CD14-positive monocyte (primary cell): ENCODE measurements around the gene GPER1. TPM values are rescaled to one million over a fixed set of nuclear protein-coding genes. Genes with fewer than 3 reads are reported as not detected.

Experiments used
- DNase-seq, 3 donors: peaks; one replicate each; pipeline ENCODE4 v3.0.0-alpha.2; 2011 to 2022
- H2AFZ ChIP-seq: 2 replicates; pipeline ENCODE4 v1.6.0; 2012; ENCODE audit warnings: mild to moderate bottlenecking, low read depth, low read length, inconsistent platforms; ENCODE audit not compliant: insufficient read depth, poor library complexity, severe bottlenecking
- H3K27ac ChIP-seq, 2 donors: 1 replicate in 1 of 2; 2 replicates in 1 of 2; pipeline ENCODE4 v1.5.1; 2012 to 2013; ENCODE audit warnings: low read length in 2 of 2, control low read depth in 1 of 2, inconsistent platforms in 1 of 2, low read depth in 1 of 2, mild to moderate bottlenecking in 1 of 2
- H3K27me3 ChIP-seq, 2 donors: one replicate each; pipeline versions ENCODE4 v1.6.0 to v1.6.1; 2011 to 2013; ENCODE audit warnings: low read length in 2 of 2; ENCODE audit not compliant: control insufficient read depth in 2 of 2, insufficient read depth in 2 of 2
- H3K36me3 ChIP-seq, 2 donors: replicated peaks in 1 of 2; 1 replicate in 1 of 2; 2 replicates in 1 of 2; pipeline versions ENCODE4 v1.5.1 to v1.6.1; 2012 to 2013; ENCODE audit warnings: low read length in 2 of 2, control low read depth in 1 of 2, inconsistent platforms in 1 of 2, mild to moderate bottlenecking in 1 of 2; ENCODE audit not compliant: insufficient read depth in 2 of 2, control insufficient read depth in 1 of 2
- H3K4me1 ChIP-seq, 2 donors: 1 replicate in 1 of 2; 2 replicates in 1 of 2; pipeline versions ENCODE4 v1.5.1 to v1.6.1; 2012 to 2013; ENCODE audit warnings: low read length in 2 of 2, control low read depth in 1 of 2, inconsistent platforms in 1 of 2, mild to moderate bottlenecking in 1 of 2, moderate library complexity in 1 of 2; ENCODE audit not compliant: insufficient read depth in 2 of 2, control insufficient read depth in 1 of 2
- H3K4me2 ChIP-seq: replicated peaks from 2 replicates; pipeline ENCODE3; 2012; ENCODE audit warnings: low read length, moderate library complexity, mild to moderate bottlenecking; ENCODE audit not compliant: poor library complexity, severe bottlenecking; ENCODE audit errors: extremely low read depth
- H3K4me3 ChIP-seq, 3 experiments: fragments of 200-600 bp in 1 of 3; sonication (generic) in 1 of 3; replicated peaks in 1 of 3; 1 replicate in 2 of 3; 2 replicates in 1 of 3; pipeline ENCODE4 v1.5.1; 2011 to 2013; ENCODE audit warnings: low read length in 3 of 3, mild to moderate bottlenecking in 3 of 3, control low read depth in 2 of 3, low read depth in 2 of 3, inconsistent platforms in 1 of 3, moderate library complexity in 1 of 3
- H3K79me2 ChIP-seq: 2 replicates; pipeline ENCODE4 v1.6.0; 2012; ENCODE audit warnings: mild to moderate bottlenecking, control low read depth, inconsistent platforms, low read length, moderate library complexity; ENCODE audit not compliant: insufficient read depth
- H3K9ac ChIP-seq: 2 replicates; pipeline ENCODE4 v1.6.0; 2017; ENCODE audit warnings: low read length, mild to moderate bottlenecking; ENCODE audit not compliant: insufficient read depth, poor library complexity, severe bottlenecking
- H3K9me3 ChIP-seq, 2 donors: replicated peaks in 1 of 2; 1 replicate in 1 of 2; 2 replicates in 1 of 2; pipeline versions ENCODE4 v1.5.1 to v1.6.1; 2012 to 2013; ENCODE audit warnings: low read length in 2 of 2, control low read depth in 1 of 2; ENCODE audit not compliant: control insufficient read depth in 1 of 2, insufficient read depth in 1 of 2
- H4K20me1 ChIP-seq: 2 replicates; pipeline ENCODE4 v1.6.0; 2012; ENCODE audit warnings: mild to moderate bottlenecking, low read length, control low read depth, moderate library complexity; ENCODE audit not compliant: insufficient read depth
- H3K27ac Mint-ChIP-seq, 7 donors: one replicate each; pipeline ENCODE4 v1.8.0; 2020; ENCODE audit warnings: mild to moderate bottlenecking in 7 of 7, mixed read lengths in 7 of 7, moderate library complexity in 6 of 7, inconsistent platforms in 2 of 7
- H3K27me3 Mint-ChIP-seq, 3 donors: one replicate each; pipeline ENCODE4 v1.8.0; 2021 to 2022; ENCODE audit warnings: low read depth in 3 of 3, mild to moderate bottlenecking in 3 of 3, mixed read lengths in 3 of 3, moderate library complexity in 3 of 3, inconsistent platforms in 1 of 3
- H3K36me3 Mint-ChIP-seq, 2 donors: one replicate each; pipeline ENCODE4 v1.8.0; 2020; ENCODE audit warnings: mixed read lengths in 2 of 2, inconsistent platforms in 1 of 2, mild to moderate bottlenecking in 1 of 2
- H3K4me1 Mint-ChIP-seq: one replicate; pipeline ENCODE4 v1.8.0; 2020; ENCODE audit warnings: mild to moderate bottlenecking, mixed read lengths
- H3K4me3 Mint-ChIP-seq, 2 donors: one replicate each; pipeline ENCODE4 v1.8.0; 2020; ENCODE audit warnings: mild to moderate bottlenecking in 2 of 2, mixed read lengths in 2 of 2, moderate library complexity in 1 of 2
- H3K9me3 Mint-ChIP-seq, 7 donors: one replicate each; pipeline ENCODE4 v1.8.0; 2020 to 2022; ENCODE audit warnings: mixed read lengths in 7 of 7, mild to moderate bottlenecking in 6 of 7, moderate library complexity in 6 of 7, inconsistent platforms in 2 of 7
- CTCF ChIP-seq: fragments of 200-600 bp; IDR thresholded peaks from one replicate; pipeline ENCODE4 v1.8.0; 2022; ENCODE audit warnings: antibody characterized with exemption, mild to moderate bottlenecking
- WGBS: methylation state at CpG from one replicate; pipeline ENCODE4 v1.1.5; 2013; ENCODE audit warnings: missing lambda C conversion rate; ENCODE audit not compliant: insufficient coverage; 5-methylcytosine and 5-hydroxymethylcytosine counted together
- intact Hi-C, 2 donors: fragments of 100-400 bp; cut with micrococcal nuclease; formaldehyde crosslinking; loops; one replicate each; pipeline versions ENCODE4 v1.15.0 to v1.15.1; 2023
- polyA plus RNA-seq, 3 donors: library from polyadenylated mRNA; depleted of rRNA in 1 of 3; unstranded in 2 of 3; stranded (reverse) in 1 of 3; fragments of 300-500 nt in 2 of 3; fragments of >200 nt in 1 of 3; fragmentation: Illumina TruSeq in 2 of 3; gene quantifications; 1 replicate in 2 of 3; 2 replicates in 1 of 3; pipeline ENCODE4 v1.2.3, GENCODE V29; 2012 to 2021

Gene GPER1
- polyA plus RNA-seq, 3 donors = 0.35 to 10.0 (median 4.1) TPM

- intact Hi-C loops = no loop called here
- H3K4me3 Mint-ChIP-seq = no peak overlapping the region
- H3K9me3 ChIP-seq = no peaks in the 10 kb centered on the region
- no peaks in the 10 kb centered on the region for H3K36me3 ChIP-seq
- H3K4me1 ChIP-seq = peaks cover 20 to 40% of the 10 kb centered on the region in 2 donors
- H3K27ac ChIP-seq = no peak overlapping the region
- peaks cover 0 to 10% of the 10 kb centered on the region in 2 donors for H3K36me3 Mint-ChIP-seq
- no peak overlapping the region for H3K4me3 ChIP-seq
- no peaks in the 10 kb centered on the region for H3K79me2 ChIP-seq
- no peak for TF ChIP-seq CTCF
- H3K4me1 Mint-ChIP-seq = peaks cover 18% of the 10 kb centered on the region
- DNase-seq = no peak
- 61% methylated on average over 3 of the region's 7 CpGs for WGBS
- peaks cover 0 to 27% of the 10 kb centered on the region in 2 donors for H3K27me3 ChIP-seq
- H3K27ac Mint-ChIP-seq = no peak overlapping the region
- peaks cover 6 to 14% (median 10%) of the 10 kb centered on the region in 3 donors for H3K27me3 Mint-ChIP-seq
- peaks cover 0 to 3% (median 0%) of the 10 kb centered on the region in 7 donors for H3K9me3 Mint-ChIP-seq
- H4K20me1 ChIP-seq = no peaks in the 10 kb centered on the region
- H3K4me2 ChIP-seq = no peak overlapping the region
- H2AFZ ChIP-seq = no peak overlapping the region
- no peak overlapping the region for H3K9ac ChIP-seq
These were observed 45.5 kb upstream of the GPER1 start for GRCh38 chr7:1042492-1042833.

GRCh38 chr7:1043552-1044188 lies 44.2 kb upstream of the GPER1 start:
- H2AFZ ChIP-seq = peak overlapping the region; percentile 91
- no peaks in the 10 kb centered on the region for H4K20me1 ChIP-seq
- WGBS = 32% methylated on average over 17 of the region's 18 CpGs
- Mint-ChIP-seq H3K36me3 (peaks cover 0 to 10% of the 10 kb centered on the region in 2 donors), H3K27me3 (peaks cover 9 to 19% (median 16%) of the 10 kb centered on the region in 3 donors), H3K27ac (peak overlapping the region; percentile 49 to 90 (median 80)), H3K4me1 (peaks cover 23% of the 10 kb centered on the region), H3K4me3 (peak overlapping the region; percentile 76 to 83), H3K9me3 (peaks cover 0 to 3% (median 0%) of the 10 kb centered on the region in 7 donors)
- H3K9ac ChIP-seq = peak overlapping the region; percentile 65
- no peaks in the 10 kb centered on the region for H3K9me3 ChIP-seq
- H3K4me2 ChIP-seq = peak overlapping the region; percentile 79
- no peak for TF ChIP-seq CTCF
- H3K79me2 ChIP-seq = no peaks in the 10 kb centered on the region
- intact Hi-C loops = loop anchor here (1.0 to 2.0 kb wide), 2 partner anchors 14 to 15 kb away; no protein-coding TSS in a partner anchor
- H3K36me3 ChIP-seq = no peaks in the 10 kb centered on the region
- DNase-seq = peak in 2 of 3 donors; percentile 20 to 33
- peaks cover 20 to 40% of the 10 kb centered on the region in 2 donors for H3K4me1 ChIP-seq
- H3K27ac ChIP-seq = peak overlapping the region; percentile 47 to 75
- H3K4me3 ChIP-seq = peak overlapping the region; percentile 61 to 93 (median 84)
- H3K27me3 ChIP-seq = peaks cover 0 to 27% of the 10 kb centered on the region in 2 donors
